GM18909 (cell line): ENCODE data around the gene BTLA.
"Not testable (repeated sequence)": the region's sequence is repeated elsewhere in the genome, so short reads cannot be mapped to it uniquely, and the experiment has no call there.

Experiments
- ATAC-seq: cut with Tn5 transposase; IDR thresholded peaks from one replicate; pipeline ENCODE4 v1.9.1; 2021; ENCODE audit warnings: mild to moderate bottlenecking; ENCODE audit not compliant: unreplicated experiment, poor library complexity

Gene BTLA, protein sequence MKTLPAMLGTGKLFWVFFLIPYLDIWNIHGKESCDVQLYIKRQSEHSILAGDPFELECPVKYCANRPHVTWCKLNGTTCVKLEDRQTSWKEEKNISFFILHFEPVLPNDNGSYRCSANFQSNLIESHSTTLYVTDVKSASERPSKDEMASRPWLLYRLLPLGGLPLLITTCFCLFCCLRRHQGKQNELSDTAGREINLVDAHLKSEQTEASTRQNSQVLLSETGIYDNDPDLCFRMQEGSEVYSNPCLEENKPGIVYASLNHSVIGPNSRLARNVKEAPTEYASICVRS

GRCh38 chr3:112498914-112499711, at the start of gene BTLA:
TSS of gene BTLA (minus strand) at chr3:112499472. CDS start at chr3:112499358, 114 bp downstream.
- peak; percentile 63 for ATAC-seq

GRCh38 chr3:112546216-112546759, 47.0 kb upstream of the BTLA start:
- no peak for ATAC-seq

- peak; percentile 97 for ATAC-seq
Measured at GRCh38 chr3:112539825-112540650, 40.8 kb upstream of the BTLA start.

DNA sequence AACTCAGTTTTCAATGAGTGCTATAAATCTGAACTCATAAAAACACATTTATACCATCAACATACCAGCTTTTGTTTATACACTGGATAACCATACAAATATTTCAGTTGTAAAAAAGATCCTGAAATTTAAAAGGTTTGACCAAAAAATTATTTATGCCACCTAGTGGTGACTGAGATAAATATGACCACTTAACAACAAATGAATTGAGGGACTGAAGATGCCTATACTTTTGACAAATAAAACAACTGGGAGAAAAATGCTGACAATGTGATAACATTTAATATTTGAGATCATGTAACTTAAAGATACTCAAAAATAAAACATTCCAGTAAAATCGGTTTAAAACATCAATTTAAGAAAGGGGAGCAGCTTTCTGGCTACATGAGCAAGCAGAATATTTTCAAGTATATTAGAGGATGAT, 32.1 kb upstream of the BTLA start:
- no peak for ATAC-seq

GRCh38 chr3:112530573-112530972, 31.3 kb upstream of the BTLA start:
- no peak for ATAC-seq

DNA sequence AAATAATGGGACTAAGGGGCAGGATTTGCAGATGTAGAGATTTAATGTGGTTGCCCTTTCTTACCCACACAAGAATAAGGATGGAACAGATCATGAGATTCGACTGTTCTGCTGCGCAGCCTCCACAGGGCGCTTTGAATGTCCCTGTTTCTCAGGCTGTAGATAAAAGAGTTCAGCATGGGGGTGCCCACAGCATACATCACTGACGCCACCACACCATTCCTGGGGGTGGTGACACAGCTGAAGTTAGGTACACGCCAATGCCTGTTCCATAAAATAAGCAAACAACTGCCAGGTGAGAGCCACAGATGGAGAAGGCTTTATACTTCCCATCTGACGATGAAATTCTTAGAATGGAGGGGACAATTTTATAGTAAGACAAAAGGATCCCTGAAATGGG, 24.9 kb upstream of the BTLA start:
- ATAC-seq, result not testable (repeated sequence)

DNA sequence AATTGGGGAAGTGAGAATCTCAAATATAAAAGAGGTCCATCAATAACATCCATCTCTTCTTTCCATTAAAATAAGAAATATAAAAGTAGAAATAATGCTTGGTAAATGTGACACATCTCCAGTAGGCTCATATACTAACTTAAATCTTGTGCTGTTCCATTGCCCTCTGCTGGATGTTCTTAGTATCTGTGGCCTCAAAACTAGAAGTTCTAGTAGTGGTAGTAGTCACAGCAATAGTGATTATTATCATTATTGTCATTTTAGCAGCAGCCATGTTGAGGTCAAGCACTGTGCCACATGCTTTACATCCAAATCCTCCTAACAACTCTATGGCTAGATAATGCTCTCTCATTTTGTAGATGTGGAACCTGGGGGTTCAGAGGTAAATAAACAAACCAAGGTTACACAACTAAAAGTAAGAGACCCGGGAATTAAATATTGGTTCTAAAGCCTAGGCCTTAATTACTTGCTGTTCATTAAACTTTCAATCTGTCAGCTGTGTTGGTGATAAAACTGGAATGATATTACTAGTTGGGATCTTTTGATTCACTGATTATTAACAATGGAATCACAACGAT, 20.2 kb upstream of the BTLA start:
- ATAC-seq, result peak; percentile 63

DNA sequence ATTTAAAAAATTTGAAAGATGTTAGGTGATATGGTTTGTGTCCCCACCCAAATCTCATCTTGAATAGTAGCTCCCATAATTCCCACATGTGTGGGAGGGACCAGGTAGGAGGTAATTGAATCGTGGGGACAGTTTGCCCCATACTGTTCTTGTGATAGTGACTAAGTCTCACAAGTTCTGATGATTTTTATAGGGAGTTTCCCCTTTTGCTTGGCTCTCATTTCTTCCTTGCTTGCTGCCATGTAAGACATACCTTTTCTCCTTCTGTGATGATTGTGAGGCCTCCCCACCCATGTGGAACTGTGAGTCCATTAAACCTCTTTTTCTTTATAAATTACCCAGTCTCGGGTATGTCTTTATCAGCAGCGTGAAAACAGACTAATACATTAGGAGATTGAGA, 19.7 kb upstream of the BTLA start:
- peak; percentile 6 for ATAC-seq

DNA sequence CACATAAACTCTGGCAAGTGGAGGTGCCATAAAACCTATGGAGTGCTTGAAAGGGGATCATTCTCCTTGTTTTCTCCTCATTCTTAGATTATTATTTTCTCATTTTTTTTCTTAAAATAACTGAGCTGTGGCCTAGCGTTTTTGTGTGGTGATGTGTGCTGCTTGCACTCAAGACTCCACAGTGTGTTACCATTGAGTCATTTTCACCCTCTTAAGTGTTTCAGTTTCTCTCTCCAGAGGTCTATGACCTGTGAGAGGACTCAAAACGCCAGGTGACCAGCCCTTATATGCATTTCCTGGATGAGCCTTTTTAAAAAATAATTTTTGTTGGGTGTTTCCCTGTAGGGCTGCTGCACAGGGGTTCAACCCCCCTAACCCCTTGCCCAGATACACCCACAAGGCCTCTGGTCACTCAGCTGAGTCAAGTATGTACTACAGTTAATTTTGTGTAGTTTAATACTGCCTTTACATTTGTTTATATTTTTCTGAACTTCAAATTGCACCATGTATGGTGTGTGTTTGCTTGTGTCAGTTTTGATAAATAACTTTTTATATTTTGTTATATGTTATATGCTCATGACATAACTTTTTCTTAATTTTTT, 15.4 kb upstream of the BTLA start:
- ATAC-seq, result peak; percentile 100

GRCh38 chr3:112512320-112512719, 13.0 kb upstream of the BTLA start:
- no peak for ATAC-seq

GRCh38 chr3:112508860-112509259, 9.6 kb upstream of the BTLA start:
- no peak for ATAC-seq

GRCh38 chr3:112508261-112508660, 9.0 kb upstream of the BTLA start:
- ATAC-seq, result no peak

GRCh38 chr3:112505907-112506306, 6.6 kb upstream of the BTLA start:
- no peak for ATAC-seq

DNA sequence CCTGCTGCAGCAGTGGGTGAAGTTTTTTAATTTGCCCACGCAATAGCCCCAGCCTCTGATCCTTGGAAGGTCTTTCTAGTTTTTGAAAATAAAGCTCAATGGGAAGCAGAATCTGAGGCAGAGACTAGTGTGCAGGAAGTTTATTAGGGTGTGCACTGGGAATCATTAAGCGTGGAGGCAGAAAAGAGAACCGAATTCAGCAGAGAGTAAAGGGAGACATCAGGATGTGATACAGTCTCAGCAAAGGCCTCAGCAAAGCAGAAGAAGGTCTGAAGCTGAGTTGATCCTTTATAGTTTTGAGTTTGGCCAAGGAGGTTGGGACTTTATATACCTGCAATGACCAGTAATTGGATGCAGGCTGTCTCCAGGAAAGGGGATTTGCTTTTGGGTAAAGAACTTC, 4.9 kb upstream of the BTLA start:
- ATAC-seq, result no peak

DNA sequence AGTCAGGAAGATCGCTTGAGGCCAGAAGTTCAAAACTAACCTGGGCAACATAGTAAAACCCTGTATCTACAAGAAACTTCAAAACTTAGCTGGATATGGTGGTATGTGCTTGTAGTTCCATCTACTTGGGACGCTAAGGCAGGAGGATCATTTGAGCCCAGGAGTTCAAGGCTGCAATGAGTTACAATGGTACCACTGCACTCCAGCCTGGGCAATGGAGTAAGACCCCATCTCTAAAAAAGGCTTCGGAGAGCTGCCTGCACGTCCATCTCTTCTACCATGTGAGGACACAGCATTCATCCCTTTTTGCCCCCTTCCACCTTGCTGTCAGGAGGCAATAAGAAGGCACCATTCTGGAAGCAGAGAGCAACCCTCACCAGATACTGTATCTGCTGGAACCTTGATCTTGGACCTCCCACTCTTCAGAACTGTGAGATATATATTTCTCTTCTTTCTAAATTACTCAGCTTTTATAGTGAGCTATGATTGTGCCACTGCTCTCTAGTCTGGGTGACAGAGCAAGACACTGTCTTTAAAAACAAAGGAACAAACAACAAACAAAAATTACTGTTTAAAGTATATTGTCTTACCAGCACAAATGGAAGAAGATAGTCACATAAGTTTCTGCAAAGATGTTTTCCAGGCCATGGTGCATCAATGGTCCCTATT, 4.2 kb upstream of the BTLA start:
- ATAC-seq, result no peak

- ATAC-seq, result no peak
Measured at GRCh38 chr3:112500621-112501020, 1.3 kb upstream of the BTLA start.

DNA sequence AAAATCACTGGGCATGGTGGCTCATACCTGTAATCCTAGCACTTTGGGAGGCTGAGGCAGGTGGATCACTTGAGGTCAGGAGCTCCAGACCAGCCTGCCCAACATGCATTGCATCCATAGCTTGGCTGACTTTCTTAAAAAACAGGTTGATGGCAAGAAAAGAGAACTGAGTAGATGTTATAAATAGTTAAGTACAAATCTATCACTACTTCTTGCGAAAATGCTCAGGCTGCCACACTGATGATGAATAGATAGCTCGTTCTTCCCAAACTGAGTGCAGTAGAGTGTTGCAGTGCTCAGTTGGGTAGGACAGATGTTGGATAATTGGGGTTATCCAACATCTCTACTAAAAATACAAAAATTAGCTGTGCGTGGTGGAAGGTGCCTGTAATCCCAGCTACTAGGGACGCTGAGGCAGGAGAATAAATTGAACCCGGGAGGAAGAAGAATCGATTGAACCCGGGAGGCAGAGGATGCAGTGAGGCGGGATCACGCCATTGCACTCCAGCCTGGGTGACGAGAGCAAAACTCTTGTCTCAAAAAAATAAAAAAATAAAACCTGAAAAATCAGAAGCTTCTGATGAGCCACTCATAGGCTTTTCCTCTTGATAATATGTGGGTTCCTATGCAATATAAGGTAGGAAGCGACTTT, 1.2 kb downstream of the BTLA start:
- no peak for ATAC-seq

GRCh38 chr3:112496366-112497067, 2.8 kb downstream of the BTLA start:
- ATAC-seq, result no peak
